Esophagus (tissue), 2 donors: ENCODE results near the gene PDE4B. TPM values are rescaled to one million over a fixed set of nuclear protein-coding genes. Genes with fewer than 3 reads are reported as not detected.
"Not testable (repeated sequence)": the region's sequence is repeated elsewhere in the genome, so short reads cannot be mapped to it uniquely, and the experiment has no call there.

Source experiments
- H3K27ac ChIP-seq, 2 donors: one replicate each; pipeline ENCODE4 v1.5.1; 2013; ENCODE audit warnings: low read depth in 2 of 2, mild to moderate bottlenecking in 2 of 2, inconsistent platforms in 1 of 2, low read length in 1 of 2, moderate library complexity in 1 of 2
- H3K27me3 ChIP-seq, 2 donors: one replicate each; pipeline ENCODE4 v1.6.1; 2013; ENCODE audit warnings: low read length in 2 of 2, control low read depth in 1 of 2, mild to moderate bottlenecking in 1 of 2; ENCODE audit not compliant: insufficient read depth in 2 of 2, control insufficient read depth in 1 of 2
- H3K36me3 ChIP-seq, 2 donors: one replicate each; pipeline ENCODE4 v1.6.1; 2013; ENCODE audit warnings: low read length in 1 of 2; ENCODE audit not compliant: control insufficient read depth in 2 of 2, insufficient read depth in 2 of 2
- H3K4me1 ChIP-seq, 2 donors: one replicate each; pipeline ENCODE4 v1.6.1; 2013; ENCODE audit warnings: low read length in 1 of 2; ENCODE audit not compliant: control insufficient read depth in 2 of 2, insufficient read depth in 2 of 2
- H3K4me3 ChIP-seq, 2 donors: one replicate each; pipeline ENCODE4 v1.5.1; 2013; ENCODE audit warnings: low read length in 2 of 2, mild to moderate bottlenecking in 2 of 2, low read depth in 1 of 2, moderate library complexity in 1 of 2
- H3K9me3 ChIP-seq, 2 donors: one replicate each; pipeline ENCODE4 v1.6.1; 2013; ENCODE audit warnings: mild to moderate bottlenecking in 2 of 2, low read depth in 1 of 2, low read length in 1 of 2, moderate library complexity in 1 of 2; ENCODE audit not compliant: control insufficient read depth in 2 of 2, insufficient read depth in 1 of 2
- WGBS, 2 donors: extraction: QIAGEN DNeasy Blood & Tissue Kit; methylation state at CpG; one replicate each; pipeline ENCODE4 v1.1.7; 2013; 5-methylcytosine and 5-hydroxymethylcytosine counted together
- polyA plus RNA-seq, 2 donors: library from polyadenylated mRNA; stranded (reverse); fragments of 200-250 nt; gene quantifications; one replicate each; pipeline ENCODE4 v1.2.3, GENCODE V29; 2013
- donor health status: healthy with polysubstance abuse.
- donor health status: Bipolar disorder and iron deficiency.

Gene PDE4B
- polyA plus RNA-seq, 2 donors = 0.51 to 1.4 TPM

DNA sequence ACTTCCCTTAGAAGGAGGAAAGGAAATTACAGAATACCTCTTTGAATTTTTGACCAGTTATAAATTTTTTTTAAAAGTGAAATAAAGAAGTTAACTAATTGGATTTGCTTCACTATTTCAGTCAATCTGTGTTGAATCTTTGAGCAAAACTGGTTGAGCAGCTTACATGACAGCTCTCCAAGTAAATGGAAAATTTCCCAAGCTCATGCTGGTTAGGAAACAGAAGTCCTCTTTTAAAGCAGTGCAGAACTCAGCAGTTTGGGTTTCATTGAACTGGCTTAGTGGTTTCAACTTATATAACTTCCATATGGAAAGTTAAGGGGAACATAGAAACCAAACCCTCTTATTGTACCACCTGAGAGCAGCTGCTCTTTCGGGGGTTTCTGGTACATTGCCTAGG lies 250.5 kb downstream of the PDE4B start:
- Histone ChIP-seq H3K4me3 (no peak overlapping the region), H3K9me3 (no peaks in the 10 kb centered on the region), H3K27ac (no peak overlapping the region), H3K36me3 (no peaks in the 10 kb centered on the region), H3K27me3 (no peaks in the 10 kb centered on the region), H3K4me1 (no peaks in the 10 kb centered on the region)
- WGBS, 2 donors = 66 to 76% methylated on average over 1 of the region's 1 CpG

- WGBS, 2 donors = 32 to 45% methylated on average over 1 of the region's 1 CpG
- no peaks in the 10 kb centered on the region for H3K9me3 ChIP-seq
- no peaks in the 10 kb centered on the region for H3K4me1 ChIP-seq
- no peaks in the 10 kb centered on the region for H3K27me3 ChIP-seq
- no peaks in the 10 kb centered on the region for H3K36me3 ChIP-seq
- H3K4me3 ChIP-seq = no peak overlapping the region
- no peak overlapping the region for H3K27ac ChIP-seq
Observed at GRCh38 chr1:66044912-66045311, 252.2 kb downstream of the PDE4B start.

DNA sequence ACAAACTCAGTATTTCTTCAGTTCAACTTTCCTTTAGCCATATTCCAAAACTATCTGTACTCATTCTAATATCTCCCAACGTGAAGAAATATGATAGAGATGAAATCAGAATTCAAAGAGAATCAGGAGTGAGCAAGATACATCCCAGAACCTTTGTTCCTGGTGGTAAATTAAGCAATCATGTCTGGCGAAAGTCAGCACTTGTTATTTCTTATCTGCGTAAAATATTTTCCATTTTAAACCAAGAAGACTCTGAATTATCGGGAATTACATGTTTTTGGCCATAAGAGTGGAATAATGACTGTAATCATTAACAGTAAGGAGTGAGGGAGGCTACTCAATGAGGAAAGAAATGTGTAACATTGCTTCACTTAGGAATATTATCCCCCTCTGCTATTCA lies 253.7 kb downstream of the PDE4B start:
- Histone ChIP-seq H3K9me3 (no peaks in the 10 kb centered on the region), H3K36me3 (no peaks in the 10 kb centered on the region), H3K27ac (no peak overlapping the region), H3K27me3 (no peaks in the 10 kb centered on the region), H3K4me3 (no peak overlapping the region), H3K4me1 (no peaks in the 10 kb centered on the region)
- WGBS, 2 donors = 61% methylated on average over 4 of the region's 4 CpGs

DNA sequence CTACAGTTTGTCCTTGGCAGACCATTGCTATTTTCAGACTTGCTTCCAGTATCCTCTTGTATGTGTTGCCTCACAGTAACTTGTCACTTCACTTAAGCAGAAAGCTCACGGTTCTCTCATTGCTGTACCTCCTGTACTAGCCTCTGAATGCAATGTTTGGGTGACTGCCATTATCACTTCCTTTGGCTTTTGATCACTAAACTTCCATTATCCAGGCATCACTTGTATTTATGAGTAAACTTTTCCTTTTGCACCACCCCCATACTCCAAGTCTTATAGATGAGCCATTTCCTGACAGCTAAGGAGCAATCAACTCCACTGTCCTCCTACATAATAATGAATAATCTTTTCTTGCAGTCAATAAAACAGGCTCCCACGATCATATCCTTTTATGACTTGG lies 255.3 kb downstream of the PDE4B start:
- no peak overlapping the region for H3K27ac ChIP-seq
- H3K4me3 ChIP-seq = no peak overlapping the region
- H3K36me3 ChIP-seq = no peaks in the 10 kb centered on the region
- no peaks in the 10 kb centered on the region for H3K4me1 ChIP-seq
- 59 to 62% methylated on average over 2 of the region's 2 CpGs for WGBS, 2 donors
- H3K9me3 ChIP-seq = no peaks in the 10 kb centered on the region
- no peaks in the 10 kb centered on the region for H3K27me3 ChIP-seq

DNA sequence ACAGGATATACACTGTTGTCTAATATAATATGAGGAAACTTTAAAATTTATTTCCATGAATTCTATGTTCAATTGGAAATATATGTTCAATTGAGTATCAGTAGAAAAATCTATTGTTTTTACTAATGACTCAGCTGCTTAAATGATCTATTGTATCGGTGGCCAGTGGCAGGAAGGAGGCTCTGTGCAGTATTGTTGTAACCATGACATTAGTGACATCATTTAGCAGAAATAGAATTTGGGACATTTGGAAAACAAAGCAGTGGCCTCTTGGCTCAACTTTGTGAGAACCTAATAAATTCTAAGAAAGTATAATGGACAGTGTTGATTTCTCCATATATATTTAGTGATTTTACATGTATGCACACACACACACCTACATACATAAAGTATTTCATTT lies 257.4 kb downstream of the PDE4B start:
- Histone ChIP-seq H3K9me3 (no peaks in the 10 kb centered on the region), H3K27ac (no peak overlapping the region), H3K4me1 (no peaks in the 10 kb centered on the region), H3K4me3 (no peak overlapping the region), H3K36me3 (no peaks in the 10 kb centered on the region), H3K27me3 (no peaks in the 10 kb centered on the region)
- 73 to 83% methylated on average over 1 of the region's 1 CpG for WGBS, 2 donors

DNA sequence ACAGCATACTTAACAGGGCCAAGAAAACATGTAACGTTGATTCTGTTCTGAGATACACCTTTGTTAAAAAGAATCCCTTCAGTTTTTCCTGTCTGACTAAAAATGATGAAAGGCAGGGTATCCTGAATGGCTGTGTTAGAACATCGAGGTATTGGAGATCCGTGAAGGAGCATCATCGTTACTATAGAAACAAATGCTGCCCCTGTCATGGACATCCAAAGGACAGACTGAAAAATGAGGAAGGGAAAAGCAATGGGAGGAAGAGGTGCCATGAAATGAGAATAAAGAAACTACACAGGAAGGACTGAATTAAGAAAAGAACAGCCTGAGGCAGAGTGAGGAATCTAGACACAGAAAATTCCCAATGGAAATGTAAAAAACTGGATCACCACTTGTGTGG lies 257.9 kb downstream of the PDE4B start:
- Histone ChIP-seq H3K9me3 (no peaks in the 10 kb centered on the region), H3K4me3 (no peak overlapping the region), H3K4me1 (no peaks in the 10 kb centered on the region), H3K27me3 (no peaks in the 10 kb centered on the region), H3K27ac (no peak overlapping the region), H3K36me3 (no peaks in the 10 kb centered on the region)
- 70 to 71% methylated on average over 4 of the region's 4 CpGs for WGBS, 2 donors

GRCh38 chr1:66055092-66055491 lies 262.4 kb downstream of the PDE4B start:
- no peaks in the 10 kb centered on the region for H3K9me3 ChIP-seq
- no peak overlapping the region for H3K4me3 ChIP-seq
- 47 to 56% methylated on average over 3 of the region's 3 CpGs for WGBS, 2 donors
- no peaks in the 10 kb centered on the region for H3K4me1 ChIP-seq
- H3K36me3 ChIP-seq = no peaks in the 10 kb centered on the region
- no peaks in the 10 kb centered on the region for H3K27me3 ChIP-seq
- no peak overlapping the region for H3K27ac ChIP-seq

DNA sequence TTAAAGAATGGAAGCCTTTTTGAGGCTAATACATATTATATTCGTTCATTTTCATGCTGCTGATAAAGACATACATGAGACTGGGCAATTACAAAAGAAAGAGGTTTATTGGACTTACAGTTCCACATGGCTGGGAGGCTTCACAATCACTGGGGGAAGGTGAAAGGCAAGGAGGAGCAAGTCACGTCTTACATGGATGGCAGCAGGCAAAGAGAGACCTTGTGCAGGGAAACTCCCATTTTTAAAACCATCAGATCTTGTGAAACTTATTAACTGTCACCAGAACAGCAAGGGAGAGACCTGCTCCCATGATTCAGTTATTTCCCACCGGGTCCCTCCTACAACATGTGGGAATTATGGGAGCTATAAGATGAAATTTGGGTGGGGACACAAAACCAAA lies 264.8 kb downstream of the PDE4B start:
- H3K9me3 ChIP-seq, H3K4me1 ChIP-seq, H3K27me3 ChIP-seq, H3K36me3 ChIP-seq, H3K4me3 ChIP-seq, H3K27ac ChIP-seq: not testable (repeated sequence)
- WGBS, 2 donors = 71 to 77% methylated on average over 3 of the region's 3 CpGs

- no peak overlapping the region for H3K4me3 ChIP-seq
Observed at GRCh38 chr1:66058558-66058957, 265.9 kb downstream of the PDE4B start.

DNA sequence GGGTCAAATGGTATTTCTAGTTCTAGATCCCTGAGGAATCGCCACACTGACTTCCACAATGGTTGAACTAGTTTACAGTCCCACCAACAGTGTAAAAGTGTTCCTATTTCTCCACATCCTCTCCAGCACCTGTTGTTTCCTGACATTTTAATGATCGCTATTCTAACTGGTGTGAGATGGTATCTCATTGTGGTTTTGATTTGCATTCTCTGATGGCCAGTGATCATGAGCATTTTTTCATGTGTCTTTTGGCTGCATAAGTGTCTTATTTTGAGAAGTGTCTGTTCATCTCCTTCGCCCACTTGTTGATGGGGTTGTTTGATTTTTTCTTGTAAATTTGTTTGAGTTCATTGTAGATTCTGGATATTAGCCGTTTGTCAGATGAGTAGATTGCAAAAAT lies 274.5 kb downstream of the PDE4B start:
- not testable (repeated sequence) for H3K4me3 ChIP-seq, H3K27ac ChIP-seq
- 78 to 86% methylated on average over 3 of the region's 4 CpGs for WGBS, 2 donors

More at GRCh38 chr1:66058558-66058957, 265.9 kb downstream of the PDE4B start:
- Histone ChIP-seq H3K36me3 (no peaks in the 10 kb centered on the region), H3K27ac (no peak overlapping the region), H3K4me1 (no peaks in the 10 kb centered on the region), H3K9me3 (no peaks in the 10 kb centered on the region), H3K27me3 (no peaks in the 10 kb centered on the region)
- WGBS, 2 donors = 88 to 91% methylated on average over 2 of the region's 2 CpGs

More for the DNA sequence above, 274.5 kb downstream of the PDE4B start:
- not testable (repeated sequence) for H3K9me3 ChIP-seq, H3K36me3 ChIP-seq, H3K4me1 ChIP-seq, H3K27me3 ChIP-seq
